GM12878 (cell line): Measurements from ENCODE around the gene PITPNM3. TPM values are rescaled to one million over a fixed set of nuclear protein-coding genes. Genes with fewer than 3 reads are reported as not detected.

Source experiments
- ATAC-seq: fragments of 200-7000 bp; cut with Tn5 transposase; 3 replicates; pipeline ENCODE4 v1.9.1; 2020; ENCODE audit warnings: mild to moderate bottlenecking, moderate library complexity
- BruUV-seq: library from RNA; stranded (reverse); fragments of 400-500 nt; replicated peaks from 2 replicates; lab custom pipeline; 2021; lab: Mats Ljungman, UMichigan
- CTCF ChIA-PET: fragments of 300-600 bp; sonication (Branson Sonifier 250); formaldehyde crosslinking; extraction: SDS; loops from one replicate; lab custom pipeline; 2021; ENCODE audit warnings: inconsistent platforms; lab: Yijun Ruan, JAX
- POLR2A ChIA-PET: fragments of 350-600 bp; formaldehyde crosslinking; extraction: SDS; loops from one replicate; lab custom pipeline; 2021; ENCODE audit warnings: inconsistent platforms; lab: Charles Lee
- RAD21 ChIA-PET: fragments of 300-600 bp; sonication (Branson Sonifier 250); formaldehyde crosslinking; loops from one replicate; lab custom pipeline; 2023; ENCODE audit warnings: antibody characterized with exemption; ENCODE audit not compliant: unreplicated experiment; lab: Charles Lee
- SMC1A ChIA-PET: fragments of 300-600 bp; sonication (Branson Sonifier 250); formaldehyde crosslinking; loops from one replicate; lab custom pipeline; 2023; ENCODE audit not compliant: unreplicated experiment, uncharacterized antibody; lab: Charles Lee
- DNase-seq: peaks from one replicate; pipeline ENCODE4 v3.0.0-alpha.2; 2011; ENCODE audit warnings: low read depth, low spot score
- FAIRE-seq: peaks from 3 replicates; lab custom pipeline; 2011; peaks lifted over from hg19 to GRCh38; lab: Jason Lieb, UNC
- H2AFZ ChIP-seq: 2 replicates; pipeline ENCODE4 v1.6.0; 2011; ENCODE audit warnings: low read depth, low read length, control low read depth; ENCODE audit not compliant: control insufficient read depth
- H3K27ac ChIP-seq: 2 replicates; pipeline ENCODE4 v1.5.1; 2011; ENCODE audit warnings: control low read depth; ENCODE audit not compliant: control insufficient read depth, insufficient read depth
- H3K27me3 ChIP-seq, 2 experiments: replicated peaks in 1 of 2; 2 replicates each; pipeline versions ENCODE4 v1.6.0 to v1.6.1; 2011; ENCODE audit warnings: low read length in 1 of 2; ENCODE audit not compliant: control insufficient read depth in 2 of 2, insufficient read depth in 2 of 2
- H3K36me3 ChIP-seq, 2 experiments: 2 replicates each; pipeline ENCODE4 v1.5.1; 2011; ENCODE audit warnings: low read length in 1 of 2; ENCODE audit not compliant: control insufficient read depth in 2 of 2, insufficient read depth in 2 of 2
- H3K4me1 ChIP-seq: 2 replicates; pipeline ENCODE4 v1.6.1; 2011; ENCODE audit warnings: mild to moderate bottlenecking, low read length, moderate library complexity, mixed read lengths; ENCODE audit not compliant: control insufficient read depth, insufficient read depth
- H3K4me2 ChIP-seq: 2 replicates; pipeline ENCODE4 v1.6.0; 2011; ENCODE audit warnings: control low read depth; ENCODE audit not compliant: control insufficient read depth, insufficient read depth
- H3K4me3 ChIP-seq: fragments of 200-600 bp; sonication (generic); 2 replicates; pipeline ENCODE4 v1.5.1; 2016
- H3K79me2 ChIP-seq: 2 replicates; pipeline ENCODE4 v1.6.0; 2011; ENCODE audit warnings: low read length; ENCODE audit not compliant: control insufficient read depth, insufficient read depth
- H3K9ac ChIP-seq: 2 replicates; pipeline ENCODE4 v1.8.0; 2011; ENCODE audit warnings: low read length, control low read depth, mixed read lengths; ENCODE audit not compliant: control insufficient read depth, insufficient read depth
- H3K9me3 ChIP-seq: replicated peaks from 3 replicates; pipeline ENCODE4 v1.5.1; 2011; ENCODE audit warnings: mild to moderate bottlenecking, low read length; ENCODE audit not compliant: control insufficient read depth, insufficient read depth
- H4K20me1 ChIP-seq: 2 replicates; pipeline ENCODE4 v1.6.0; 2011; ENCODE audit not compliant: control insufficient read depth, insufficient read depth
- ASH2L ChIP-seq: fragments of 300-600, 200-600 bp; sonication (generic); IDR thresholded peaks from 2 replicates; pipeline ENCODE4 v1.6.1; 2017; ENCODE audit warnings: low read depth, mild to moderate bottlenecking, borderline replicate concordance
- HDAC2 ChIP-seq: fragments of 200-600 bp; sonication (generic); IDR thresholded peaks from 2 replicates; pipeline ENCODE4 v1.6.1; 2017
- JUND ChIP-seq: IDR thresholded peaks from 2 replicates; pipeline ENCODE4 v1.6.1; 2012; ENCODE audit warnings: low read depth, mild to moderate bottlenecking, low read length, improper control_type of control experiment, moderate library complexity
- MYC ChIP-seq: IDR thresholded peaks from 2 replicates; pipeline ENCODE4 v1.6.1; 2011; ENCODE audit warnings: mild to moderate bottlenecking, low read length, moderate library complexity, inconsistent platforms; ENCODE audit not compliant: insufficient read depth, insufficient replicate concordance, insufficient read length, severe bottlenecking
- RAD21 ChIP-seq: IDR thresholded peaks from 2 replicates; pipeline ENCODE4 v1.6.1; 2011; ENCODE audit warnings: mild to moderate bottlenecking, low read depth, low read length, moderate library complexity; ENCODE audit not compliant: insufficient read depth
- RBBP5 ChIP-seq: fragments of 200-600 bp; sonication (generic); conservative IDR thresholded peaks from 2 replicates; pipeline ENCODE4 v1.6.1; 2016
- RFX5 ChIP-seq: IDR thresholded peaks from 2 replicates; pipeline ENCODE4 v1.6.1; 2011; ENCODE audit warnings: low read depth, low read length, improper control_type of control experiment
- SIN3A ChIP-seq: IDR thresholded peaks from 2 replicates; pipeline ENCODE4 v1.6.1; 2012; ENCODE audit warnings: low read depth, low read length, improper control_type of control experiment
- SMAD5 ChIP-seq: IDR thresholded peaks from 2 replicates; pipeline ENCODE4 v1.6.1; 2016; ENCODE audit warnings: antibody characterized with exemption, low read depth
- SREBF2 ChIP-seq: IDR thresholded peaks from 2 replicates; pipeline ENCODE4 v1.6.1; 2012; ENCODE audit warnings: mild to moderate bottlenecking, low read length
- SRF ChIP-seq, 2 experiments: IDR thresholded peaks; 2 replicates each; pipeline ENCODE4 v1.6.1; 2011; ENCODE audit warnings: low read depth in 2 of 2, low read length in 2 of 2, mild to moderate bottlenecking in 1 of 2, moderate library complexity in 1 of 2
- TCF12 ChIP-seq: IDR thresholded peaks from 2 replicates; pipeline ENCODE4 v1.6.1; 2011; ENCODE audit warnings: low read depth, mild to moderate bottlenecking, low read length
- whole genome bisulfite sequencing: methylation state at CpG from one replicate; pipeline ENCODE4 v1.1.6; 2016; ENCODE audit warnings: low lambda C conversion rate; ENCODE audit not compliant: insufficient replicate concordance, insufficient coverage; ENCODE audit errors: missing lambda C conversion rate; 5-methylcytosine and 5-hydroxymethylcytosine counted together
- in situ Hi-C: fragments of 300-500 bp; cut with MboI; formaldehyde crosslinking; loops from 9 replicates; pipeline ENCODE4 v1.14.3; 2018; ENCODE audit warnings: mixed read lengths
- intact Hi-C: fragments of 100-400 bp; cut with micrococcal nuclease; formaldehyde crosslinking; loops from one replicate; pipeline ENCODE4 v1.14.2; 2022; ENCODE audit not compliant: unreplicated experiment
- polyA plus RNA-seq, 11 experiments: library from polyadenylated mRNA; depleted of rRNA in 4 of 11; unstranded in 6 of 11; stranded (reverse) in 5 of 11; fragments of >200 nt; fragmentation: Nextera tagmentation in 4 of 11; fragmentation: Illumina TruSeq in 1 of 11; extraction: Ambion mirVana in 4 of 11; extraction: Trizol in 1 of 11; gene quantifications; 1 replicate in 1 of 11; 2 replicates in 10 of 11; pipeline versions ENCODE4 v1.2.1 to v1.2.3, GENCODE V29; 2011 to 2016; ENCODE audit warnings: inconsistent platforms in 2 of 11, missing spikeins in 2 of 11, low read depth in 1 of 11
- total RNA-seq, 4 experiments: library from RNA; depleted of rRNA in 3 of 4; stranded (reverse); fragments of >200 nt in 3 of 4; fragmentation: Illumina TruSeq in 1 of 4; extraction: Trizol in 1 of 4; gene quantifications; 2 replicates each; pipeline versions ENCODE4 v1.2.1 to v1.2.3, GENCODE V29; 2013 to 2021
- TF ChIP-seq, protein P1 (sequence below): fragments of 450-650 bp; IDR thresholded peaks from 2 replicates; pipeline ENCODE4 v1.6.1; 2017; ENCODE audit warnings: mild to moderate bottlenecking
- TF ChIP-seq, protein P2 (sequence below): IDR thresholded peaks from 2 replicates; pipeline ENCODE4 v1.6.1; 2011; ENCODE audit warnings: borderline replicate concordance, low read depth, mild to moderate bottlenecking, moderate library complexity, mixed read lengths, low read length; ENCODE audit not compliant: insufficient read depth; ENCODE audit errors: extremely low read length

PITPNM3 gene
- total and polyA plus RNA-seq, 10 of the 15 experiments (the other 5 are each of a cell fraction or from before 2014, with no cell fraction given): 0.02 to 0.49 (median 0.19) TPM; not detected in 1

DNA sequence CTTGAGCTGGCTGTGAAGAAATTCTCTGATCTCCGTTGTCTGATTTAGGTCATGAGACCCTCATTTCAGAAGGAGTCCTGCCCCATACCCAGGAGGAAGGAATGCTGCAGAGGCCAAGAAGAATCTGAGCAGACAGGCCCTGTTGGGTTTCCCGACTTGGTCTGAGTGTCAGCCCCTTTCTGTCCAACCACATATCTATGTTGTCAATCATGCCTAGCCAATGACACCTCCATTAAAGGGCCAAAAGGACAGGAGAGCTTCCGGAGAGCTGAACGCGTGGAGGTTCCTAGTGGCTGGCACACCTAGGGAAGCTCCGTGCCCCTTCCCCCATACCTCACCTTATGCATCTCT, 74.3 kb downstream of the PITPNM3 start:
- peaks cover 0 to 12% of the 10 kb centered on the region in 2 experiments; a peak in 3 of 4 replicates for H3K27me3 ChIP-seq
- in situ Hi-C loops: no loop called here
- H3K4me2 ChIP-seq: no peak overlapping the region
- TF ChIP-seq SREBF2 (no peak), SRF (IDR thresholded peaks at IDR 0.05; ENCODE audit: low read depth in 2 of 2, low read length in 2 of 2) (no peak)
- H3K27ac ChIP-seq: no peak overlapping the region
- no peak overlapping the region for H3K4me3 ChIP-seq
- no TSS peak for BruUV-seq
- ChIA-PET SMC1A (no interaction called here), RAD21 (no interaction called here), CTCF (no interaction called here), POLR2A (interaction anchor here (1.1 kb wide), 1 partner anchor 9 kb away, joined by 6 read pairs; no protein-coding TSS in a partner anchor)
- no peaks in the 10 kb centered on the region for H4K20me1 ChIP-seq
- WGBS: 66% methylated on average over 6 of the region's 6 CpGs
- H3K9me3 ChIP-seq: no peaks in the 10 kb centered on the region
- H2AFZ ChIP-seq: no peak overlapping the region
- intact Hi-C loops: no loop called here
- no peak for ATAC-seq
- DNase-seq: no peak
- no peak for FAIRE-seq
- H3K79me2 ChIP-seq: no peaks in the 10 kb centered on the region
- H3K4me1 ChIP-seq: no peaks in the 10 kb centered on the region
- H3K9ac ChIP-seq: no peak overlapping the region
- H3K36me3 ChIP-seq: no peaks in the 10 kb centered on the region

DNA sequence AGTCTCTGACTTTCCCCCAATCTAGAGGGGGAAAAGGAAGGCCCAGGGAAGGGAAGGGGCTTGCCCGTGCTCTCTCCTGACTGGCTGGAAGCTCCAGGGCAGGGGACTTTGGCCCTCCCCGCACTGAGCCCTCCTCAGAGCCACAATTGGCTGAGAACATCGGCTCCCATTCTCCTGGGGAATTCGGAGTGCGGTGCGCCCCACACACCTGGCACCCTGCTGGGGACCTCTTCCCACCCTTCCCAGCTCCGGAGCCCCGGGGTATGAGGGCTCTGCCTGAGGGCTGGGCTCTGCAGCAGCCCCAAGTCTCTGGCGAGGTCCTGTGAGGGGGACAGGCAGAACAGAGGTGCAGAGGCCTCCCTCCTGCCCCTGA, 76.1 kb downstream of the PITPNM3 start:
- CTCF ChIA-PET: interaction anchor here (1.1 kb wide), 1 partner anchor 8 kb away, joined by 4 read pairs; no protein-coding TSS in a partner anchor
- SMC1A ChIA-PET: no interaction called here
- Histone ChIP-seq H3K27ac (no peak overlapping the region), H3K9me3 (no peaks in the 10 kb centered on the region), H3K27me3 (peaks cover 0 to 10% of the 10 kb centered on the region in 2 experiments; a peak in 3 of 4 replicates), H3K36me3 (no peaks in the 10 kb centered on the region), H3K79me2 (no peaks in the 10 kb centered on the region), H4K20me1 (no peaks in the 10 kb centered on the region), H3K4me1 (no peaks in the 10 kb centered on the region), H3K4me2 (no peak overlapping the region), H2AFZ (no peak overlapping the region), H3K4me3 (no peak overlapping the region), H3K9ac (no peak overlapping the region)
- POLR2A ChIA-PET: no interaction called here
- WGBS: 39% methylated on average over 9 of the region's 9 CpGs
- intact Hi-C loops (no loop called here), in situ Hi-C loops (no loop called here)
- DNase-seq (no peak), ATAC-seq (no peak), FAIRE-seq (no peak)
- no peak for TF ChIP-seq RBBP5
- TF ChIP-seq TCF12: no peak
- no peak for TF ChIP-seq JUND
- no peak for TF ChIP-seq HDAC2
- TF ChIP-seq RAD21: no peak
- no peak for TF ChIP-seq MYC
- no peak for TF ChIP-seq SIN3A
- TF ChIP-seq SMAD5: no peak
- no peak for TF ChIP-seq RFX5
- TF ChIP-seq ASH2L: no peak
- TF ChIP-seq, protein P1, sequence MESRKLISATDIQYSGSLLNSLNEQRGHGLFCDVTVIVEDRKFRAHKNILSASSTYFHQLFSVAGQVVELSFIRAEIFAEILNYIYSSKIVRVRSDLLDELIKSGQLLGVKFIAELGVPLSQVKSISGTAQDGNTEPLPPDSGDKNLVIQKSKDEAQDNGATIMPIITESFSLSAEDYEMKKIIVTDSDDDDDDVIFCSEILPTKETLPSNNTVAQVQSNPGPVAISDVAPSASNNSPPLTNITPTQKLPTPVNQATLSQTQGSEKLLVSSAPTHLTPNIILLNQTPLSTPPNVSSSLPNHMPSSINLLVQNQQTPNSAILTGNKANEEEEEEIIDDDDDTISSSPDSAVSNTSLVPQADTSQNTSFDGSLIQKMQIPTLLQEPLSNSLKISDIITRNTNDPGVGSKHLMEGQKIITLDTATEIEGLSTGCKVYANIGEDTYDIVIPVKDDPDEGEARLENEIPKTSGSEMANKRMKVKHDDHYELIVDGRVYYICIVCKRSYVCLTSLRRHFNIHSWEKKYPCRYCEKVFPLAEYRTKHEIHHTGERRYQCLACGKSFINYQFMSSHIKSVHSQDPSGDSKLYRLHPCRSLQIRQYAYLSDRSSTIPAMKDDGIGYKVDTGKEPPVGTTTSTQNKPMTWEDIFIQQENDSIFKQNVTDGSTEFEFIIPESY: no peak
- TF ChIP-seq, protein P2, sequence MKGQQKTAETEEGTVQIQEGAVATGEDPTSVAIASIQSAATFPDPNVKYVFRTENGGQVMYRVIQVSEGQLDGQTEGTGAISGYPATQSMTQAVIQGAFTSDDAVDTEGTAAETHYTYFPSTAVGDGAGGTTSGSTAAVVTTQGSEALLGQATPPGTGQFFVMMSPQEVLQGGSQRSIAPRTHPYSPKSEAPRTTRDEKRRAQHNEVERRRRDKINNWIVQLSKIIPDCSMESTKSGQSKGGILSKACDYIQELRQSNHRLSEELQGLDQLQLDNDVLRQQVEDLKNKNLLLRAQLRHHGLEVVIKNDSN: no peak
- RAD21 ChIA-PET: no interaction called here
- no TSS peak for BruUV-seq
